GM12875 (cell line): ENCODE measurements around the gene HRC.
A peak's percentile ranks its signal among the peaks of the same experiment; 100 is the strongest.

Experiments used
- H3K4me3 ChIP-seq: one replicate; pipeline ENCODE4 v1.5.1; 2011; ENCODE audit warnings: low read depth, low read length, control low read depth
- TF ChIP-seq, protein P1 (sequence below): IDR thresholded peaks from 2 replicates; pipeline ENCODE4 v1.5.1; 2011; ENCODE audit warnings: low read depth, mild to moderate bottlenecking, control low read depth, inconsistent platforms, low read length, moderate library complexity, borderline replicate concordance; ENCODE audit not compliant: insufficient read depth

The HRC gene

DNA sequence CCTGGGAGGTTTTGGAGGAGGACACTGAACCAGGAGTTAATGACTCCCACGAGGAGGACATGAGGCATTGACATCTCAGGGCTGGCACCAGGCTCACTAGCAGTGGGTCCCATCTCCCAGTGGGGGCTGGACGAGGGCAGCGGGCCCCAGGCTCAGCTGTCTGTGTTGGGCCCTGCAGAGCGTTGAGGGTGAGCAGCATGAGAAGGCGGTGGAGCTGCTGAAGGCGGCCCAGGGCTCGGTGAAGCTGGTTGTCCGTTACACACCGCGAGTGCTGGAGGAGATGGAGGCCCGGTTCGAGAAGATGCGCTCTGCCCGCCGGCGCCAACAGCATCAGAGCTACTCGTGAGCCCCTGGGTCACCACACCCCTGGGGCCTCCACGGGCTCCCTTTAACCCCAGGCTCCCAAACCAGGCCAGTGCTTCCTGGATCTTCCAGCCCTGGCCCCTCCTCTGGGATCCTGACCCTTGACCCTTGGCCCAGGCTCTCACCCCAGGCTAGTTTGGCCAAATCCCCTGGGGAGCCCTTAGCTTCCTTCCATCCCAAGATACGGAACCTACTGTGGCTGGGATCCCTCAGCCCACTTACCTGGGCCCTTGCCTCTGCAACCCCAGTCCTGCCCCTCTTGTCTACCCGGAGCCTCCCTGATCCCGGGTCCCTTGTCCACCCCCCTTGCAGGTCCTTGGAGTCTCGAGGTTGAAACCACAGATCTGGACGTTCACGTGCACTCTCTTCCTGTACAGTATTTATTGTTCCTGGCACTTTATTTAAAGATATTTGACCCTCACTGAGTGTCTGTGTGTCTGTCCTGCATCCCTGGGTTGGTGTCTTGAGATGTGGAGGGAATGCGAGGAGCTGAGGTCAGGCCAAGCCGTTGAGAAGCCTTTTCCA is 37.3 kb downstream of the HRC start:
- TF ChIP-seq, protein P1, sequence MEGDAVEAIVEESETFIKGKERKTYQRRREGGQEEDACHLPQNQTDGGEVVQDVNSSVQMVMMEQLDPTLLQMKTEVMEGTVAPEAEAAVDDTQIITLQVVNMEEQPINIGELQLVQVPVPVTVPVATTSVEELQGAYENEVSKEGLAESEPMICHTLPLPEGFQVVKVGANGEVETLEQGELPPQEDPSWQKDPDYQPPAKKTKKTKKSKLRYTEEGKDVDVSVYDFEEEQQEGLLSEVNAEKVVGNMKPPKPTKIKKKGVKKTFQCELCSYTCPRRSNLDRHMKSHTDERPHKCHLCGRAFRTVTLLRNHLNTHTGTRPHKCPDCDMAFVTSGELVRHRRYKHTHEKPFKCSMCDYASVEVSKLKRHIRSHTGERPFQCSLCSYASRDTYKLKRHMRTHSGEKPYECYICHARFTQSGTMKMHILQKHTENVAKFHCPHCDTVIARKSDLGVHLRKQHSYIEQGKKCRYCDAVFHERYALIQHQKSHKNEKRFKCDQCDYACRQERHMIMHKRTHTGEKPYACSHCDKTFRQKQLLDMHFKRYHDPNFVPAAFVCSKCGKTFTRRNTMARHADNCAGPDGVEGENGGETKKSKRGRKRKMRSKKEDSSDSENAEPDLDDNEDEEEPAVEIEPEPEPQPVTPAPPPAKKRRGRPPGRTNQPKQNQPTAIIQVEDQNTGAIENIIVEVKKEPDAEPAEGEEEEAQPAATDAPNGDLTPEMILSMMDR: no peak
- H3K4me3 ChIP-seq: peak overlapping the region; percentile 71

DNA sequence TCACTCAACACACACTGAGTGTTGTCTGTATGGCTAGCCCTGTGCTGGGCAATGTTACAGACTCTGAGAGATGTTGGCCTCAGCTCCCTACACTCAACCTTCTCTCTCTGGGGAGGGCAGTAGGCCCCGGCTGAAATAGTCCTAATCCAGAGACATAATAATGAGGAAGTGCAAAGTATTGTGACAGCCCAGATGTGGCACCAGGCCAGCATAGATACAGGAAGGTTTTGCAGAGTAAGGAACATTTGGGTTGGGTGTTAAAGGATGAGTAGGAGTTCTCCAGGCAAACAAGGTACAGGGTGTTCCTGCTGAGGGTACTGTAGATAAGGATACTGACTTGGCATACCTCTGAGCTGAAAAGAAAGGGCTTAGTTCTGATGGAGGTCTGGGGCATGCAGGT is 38.7 kb downstream of the HRC start:
- no peak overlapping the region for H3K4me3 ChIP-seq
- TF ChIP-seq, protein P1: no peak

DNA sequence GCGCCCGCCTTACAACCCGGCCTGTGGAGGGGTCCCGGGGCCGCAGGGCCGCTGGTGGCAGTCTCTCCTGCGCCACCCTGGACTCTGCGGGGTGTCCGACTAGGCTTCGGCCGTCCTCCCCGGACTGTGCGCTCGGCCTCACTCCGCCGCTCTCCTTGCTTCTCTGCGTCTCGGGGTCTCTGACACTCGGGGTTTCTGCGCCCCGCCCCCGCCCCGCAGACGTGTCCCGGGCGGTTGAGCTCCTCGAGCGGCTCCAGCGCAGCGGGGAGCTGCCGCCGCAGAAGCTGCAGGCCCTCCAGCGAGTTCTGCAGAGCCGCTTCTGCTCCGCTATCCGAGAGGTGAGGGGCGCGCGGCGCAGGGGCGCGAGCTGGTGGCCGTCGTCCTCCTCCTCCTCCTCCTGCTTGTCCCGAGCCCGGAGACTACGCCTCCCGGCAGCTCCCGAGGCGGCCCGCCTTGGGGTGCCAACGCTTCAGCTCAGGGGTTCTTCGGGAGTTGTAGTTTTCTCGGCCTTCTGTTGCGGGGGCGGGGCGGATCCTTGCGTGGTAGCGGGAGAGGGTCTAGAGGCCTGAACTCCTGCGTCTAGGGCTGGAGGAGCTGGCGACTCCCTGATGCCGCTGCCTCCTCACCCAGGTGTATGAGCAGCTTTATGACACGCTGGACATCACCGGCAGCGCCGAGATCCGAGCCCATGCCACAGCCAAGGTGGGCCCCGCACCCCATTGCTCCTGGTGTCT is 40.4 kb downstream of the HRC start:
- TF ChIP-seq, protein P1: no peak
- peak overlapping the region; percentile 71 for H3K4me3 ChIP-seq

DNA sequence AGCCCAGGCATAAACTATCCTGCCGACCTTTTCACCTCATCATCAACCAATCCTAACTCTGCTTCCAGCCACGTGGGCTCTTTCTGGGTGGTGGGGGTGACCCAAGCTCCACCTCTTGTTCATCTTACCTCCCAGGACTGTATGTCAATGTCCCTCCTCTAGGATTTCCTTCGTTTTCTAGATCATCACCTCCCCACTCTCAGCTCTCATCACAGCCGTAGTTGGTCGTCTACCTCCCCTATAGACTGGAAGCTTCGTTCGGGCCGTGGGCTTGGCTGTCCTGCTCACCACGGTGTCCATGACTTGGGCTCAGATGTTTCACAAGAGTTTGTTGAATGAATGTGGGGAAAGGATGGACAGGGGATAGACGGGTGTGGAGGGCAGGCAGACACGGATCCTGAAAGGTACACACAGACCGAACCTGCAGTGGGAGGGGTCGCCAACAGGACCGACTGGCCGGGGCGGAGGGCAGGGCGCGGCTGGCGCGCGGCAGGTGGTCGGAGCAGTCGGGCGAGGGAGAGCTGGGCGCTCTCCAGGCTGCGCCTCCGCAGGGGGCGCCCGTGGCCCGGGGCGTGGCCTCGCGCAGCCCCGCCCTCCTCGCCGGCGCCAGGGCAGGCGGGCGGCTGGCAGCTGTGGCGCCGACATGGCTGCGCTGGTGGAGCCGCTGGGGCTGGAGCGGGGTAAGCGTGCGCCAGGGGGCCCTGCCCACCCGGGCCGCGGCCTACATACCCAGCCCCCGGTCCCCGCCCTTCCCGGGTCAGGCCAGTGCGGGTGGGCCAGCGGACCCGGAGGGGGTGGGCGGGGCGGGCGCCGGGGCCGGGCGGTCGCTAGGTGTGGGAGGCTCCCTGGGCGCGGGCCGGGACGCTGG is 41.2 kb downstream of the HRC start, which contains the start of gene LIN7B:
TSS of gene LIN7B (plus strand) at position 609 of the 868 bp plus-strand sequence. CDS start at position 644, 35 bp downstream.
- peak within 1 kb of the TSS; percentile 71 for H3K4me3 ChIP-seq

DNA sequence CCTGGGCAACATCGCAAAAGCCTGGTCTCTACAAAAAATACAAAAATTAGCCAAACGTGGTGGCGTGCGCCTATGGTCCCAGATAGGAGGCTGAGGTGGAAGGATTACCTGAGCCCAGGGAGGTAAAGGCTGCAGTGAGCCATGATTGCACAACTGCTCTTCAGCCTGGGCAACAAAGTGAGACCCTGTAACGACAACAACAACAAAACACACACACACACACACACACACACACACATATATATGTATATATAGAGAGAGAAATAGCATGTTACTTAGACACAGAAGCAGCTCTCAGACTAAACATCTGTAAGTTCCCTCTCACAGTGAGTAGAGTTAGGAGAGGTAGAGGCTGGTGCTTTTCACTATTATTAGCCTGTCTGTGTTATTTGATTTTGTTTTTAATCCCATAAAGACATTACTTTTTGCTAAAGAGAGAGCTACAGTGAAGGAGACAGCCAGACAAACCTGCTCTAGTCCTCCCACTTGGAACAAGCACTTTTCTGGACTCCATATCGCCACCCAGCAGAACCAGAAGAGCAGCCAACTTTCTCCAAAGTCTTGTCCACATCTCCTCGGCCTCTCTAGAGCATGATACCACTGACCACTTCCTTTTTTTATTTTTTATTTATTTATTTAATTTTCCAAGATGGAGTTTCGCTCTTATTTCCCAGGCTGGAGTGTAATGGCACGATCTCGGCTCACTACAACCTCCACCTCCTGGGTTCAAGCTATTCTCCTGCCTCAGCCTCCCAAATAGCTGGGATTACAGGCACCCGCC is 43.8 kb downstream of the HRC start:
- TF ChIP-seq, protein P1: no peak
- H3K4me3 ChIP-seq: no peak overlapping the region

More for the DNA sequence above, 41.2 kb downstream of the HRC start, which contains the start of gene LIN7B:
- TF ChIP-seq, protein P1: peak; percentile 81

DNA sequence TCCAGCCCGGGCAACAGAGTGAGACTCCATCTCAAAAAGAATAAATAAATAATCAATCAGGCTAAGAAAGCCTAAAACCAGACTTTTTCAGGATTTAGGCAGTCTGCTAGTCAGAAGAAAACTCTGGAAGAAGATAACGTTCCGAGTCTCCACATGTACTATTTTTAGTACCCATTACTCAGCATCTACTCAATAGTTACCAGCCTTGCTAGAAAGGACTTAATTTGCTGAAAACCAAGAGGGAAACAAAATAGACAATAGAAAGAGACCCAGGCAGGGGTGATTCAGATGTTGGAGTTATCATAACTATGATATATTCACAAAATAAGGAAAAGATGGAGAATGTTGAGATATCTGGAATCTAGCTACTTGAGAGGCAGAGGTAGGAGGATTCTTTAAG is 44.6 kb downstream of the HRC start:
- H3K4me3 ChIP-seq: no peak overlapping the region
- TF ChIP-seq, protein P1: no peak
